Measurements from ENCODE around the gene LPAR1. TPM values are rescaled to one million over a fixed set of nuclear protein-coding genes. Genes with fewer than 3 reads are reported as not detected.

The LPAR1 gene
- total and polyA plus RNA-seq, 2 donors from 2014 or later: 2.9 to 28.2 TPM

- Histone ChIP-seq H3K27me3 (ENCODE audit: control insufficient read depth, insufficient read depth, low read length) (no peaks in the 10 kb centered on the region), H3K9me3 (ENCODE audit: control insufficient read depth in 2 of 3, insufficient read depth in 1 of 3, low read length in 3 of 3) (no peaks in the 10 kb centered on the region), H3K9ac (ENCODE audit: low read length in 3 of 3) (peak overlapping the region in 2 of 3 donors; percentile 27 to 48), H3K4me1 (ENCODE audit: control insufficient read depth in 2 of 3, insufficient read depth in 2 of 3, low read depth in 1 of 3, low read length in 3 of 3) (peaks cover 0 to 3% (median 0%) of the 10 kb centered on the region in 3 donors), H3K27ac (ENCODE audit: low read depth in 2 of 2, low read length in 2 of 2) (peak overlapping the region; percentile 64 to 73), H3K36me3 (ENCODE audit: control insufficient read depth in 2 of 3, insufficient read depth in 3 of 3, low read length in 3 of 3) (no peaks in the 10 kb centered on the region), H3K4me3 (ENCODE audit: low read length in 3 of 3) (peak overlapping the region; percentile 62 to 82 (median 69))
- no peak for TF ChIP-seq CTCF (IDR thresholded peaks at IDR 0.05; ENCODE audit: borderline replicate concordance, extremely low read depth, insufficient read depth)
- intact Hi-C loops (cut with DNase I): no loop called here
- DNase-seq (peak; percentile 74 to 88 (median 84)), FAIRE-seq (no peak)
Observed at GRCh38 chr9:111037708-111038330, 451 bp downstream of the LPAR1 start.

GRCh38 chr9:111037356-111037707 is 938 bp downstream of the LPAR1 start:
- peak overlapping the region; percentile 27 to 48 (median 43) for H3K9ac ChIP-seq (ENCODE audit: low read length in 3 of 3)
- H3K27ac ChIP-seq (ENCODE audit: low read depth in 2 of 2, low read length in 2 of 2): peak overlapping the region; percentile 64 to 73

GRCh38 chr9:111036946-111037345 is 1.3 kb downstream of the LPAR1 start:
- DNase-seq (peak in 1 of 5 donors; percentile 32), FAIRE-seq (no peak)
- no peaks in the 10 kb centered on the region for H3K9me3 ChIP-seq (ENCODE audit: control insufficient read depth in 2 of 3, insufficient read depth in 1 of 3, low read length in 3 of 3)
- H3K27me3 ChIP-seq (ENCODE audit: control insufficient read depth, insufficient read depth, low read length): no peaks in the 10 kb centered on the region
- H3K36me3 ChIP-seq (ENCODE audit: control insufficient read depth in 2 of 3, insufficient read depth in 3 of 3, low read length in 3 of 3): no peaks in the 10 kb centered on the region
- H3K4me3 ChIP-seq (ENCODE audit: low read length in 3 of 3): peak overlapping the region; percentile 52 to 82 (median 69)
- peaks cover 0 to 3% (median 0%) of the 10 kb centered on the region in 3 donors for H3K4me1 ChIP-seq (ENCODE audit: control insufficient read depth in 2 of 3, insufficient read depth in 2 of 3, low read depth in 1 of 3, low read length in 3 of 3)
- H3K27ac ChIP-seq (ENCODE audit: low read depth in 2 of 2, low read length in 2 of 2): peak overlapping the region; percentile 64 to 73
- H3K9ac ChIP-seq (ENCODE audit: low read length in 3 of 3): peak overlapping the region; percentile 27 to 48 (median 43)
- intact Hi-C loops (cut with DNase I): no loop called here
- no peak for TF ChIP-seq CTCF (IDR thresholded peaks at IDR 0.05; ENCODE audit: borderline replicate concordance, extremely low read depth, insufficient read depth)

More at GRCh38 chr9:111037356-111037707, 938 bp downstream of the LPAR1 start:
- Histone ChIP-seq H3K4me1 (ENCODE audit: control insufficient read depth in 2 of 3, insufficient read depth in 2 of 3, low read depth in 1 of 3, low read length in 3 of 3) (peaks cover 0 to 3% (median 0%) of the 10 kb centered on the region in 3 donors), H3K4me3 (ENCODE audit: low read length in 3 of 3) (peak overlapping the region; percentile 52 to 82 (median 69)), H3K36me3 (ENCODE audit: control insufficient read depth in 2 of 3, insufficient read depth in 3 of 3, low read length in 3 of 3) (no peaks in the 10 kb centered on the region), H3K9me3 (ENCODE audit: control insufficient read depth in 2 of 3, insufficient read depth in 1 of 3, low read length in 3 of 3) (no peaks in the 10 kb centered on the region), H3K27me3 (ENCODE audit: control insufficient read depth, insufficient read depth, low read length) (no peaks in the 10 kb centered on the region)
- FAIRE-seq: no peak
- no peak for TF ChIP-seq CTCF (IDR thresholded peaks at IDR 0.05; ENCODE audit: borderline replicate concordance, extremely low read depth, insufficient read depth)
- peak in 2 of 5 donors; percentile 71 to 76 for DNase-seq
- intact Hi-C loops (cut with DNase I): no loop called here

Measured in kidney (tissue), 14 donors.